Epithelial cell of esophagus (primary cell): ENCODE data around the gene PIK3CA.

Experiments
- DNase-seq: peaks from one replicate; pipeline ENCODE4 v3.0.0; 2010; ENCODE audit warnings: low read depth
- H3K4me3 ChIP-seq: 2 replicates; pipeline ENCODE4 v1.5.1; 2011; ENCODE audit warnings: mild to moderate bottlenecking, low read length, control low read depth
- CTCF ChIP-seq: IDR thresholded peaks from 2 replicates; pipeline ENCODE4 v1.5.1; 2011; ENCODE audit warnings: low read depth, mild to moderate bottlenecking, low read length, control low read depth, inconsistent platforms; ENCODE audit not compliant: insufficient read depth; ENCODE audit errors: missing control alignments

PIK3CA gene

GRCh38 chr3:179147873-179148615 is at the start of gene PIK3CA:
Gene PIK3CA (plus strand): TSS chr3:179148357. CDS start chr3:179198826, 50,469 bp downstream.
- peak; percentile 98 for DNase-seq
- no peak for TF ChIP-seq CTCF
- peak within 1 kb of the TSS; percentile 93 for H3K4me3 ChIP-seq

- peak; percentile 2 for TF ChIP-seq CTCF
- H3K4me3 ChIP-seq: no peak overlapping the region
- DNase-seq: peak; percentile 57
Measured at GRCh38 chr3:179098388-179099077, 49.6 kb upstream of the PIK3CA start.

- H3K4me3 ChIP-seq: no peak overlapping the region
- TF ChIP-seq CTCF: no peak
- peak; percentile 60 for DNase-seq
Measured at GRCh38 chr3:179100652-179101051, 47.5 kb upstream of the PIK3CA start.

DNA sequence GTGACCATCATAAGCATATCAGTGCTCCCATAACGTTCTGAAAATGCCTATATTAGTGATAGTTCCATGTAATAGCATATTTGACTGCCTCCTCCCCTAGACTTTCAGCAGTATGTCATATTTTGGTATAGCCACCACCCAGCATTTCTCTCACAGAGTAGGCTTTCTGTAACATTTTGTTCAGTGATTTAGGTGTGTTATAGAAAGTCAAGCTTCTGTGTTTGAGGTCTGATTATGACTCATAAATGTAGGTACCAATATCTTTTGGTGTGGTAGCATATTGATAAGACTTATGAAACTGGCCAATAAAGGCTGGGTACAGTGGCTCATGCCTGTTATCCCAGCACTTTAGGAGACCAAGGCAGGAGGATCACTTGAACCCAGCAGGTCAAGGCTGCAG is 42.3 kb upstream of the PIK3CA start:
- no peak overlapping the region for H3K4me3 ChIP-seq
- no peak for TF ChIP-seq CTCF
- no peak for DNase-seq

- no peak overlapping the region for H3K4me3 ChIP-seq
- TF ChIP-seq CTCF: no peak
- DNase-seq: no peak
Measured at GRCh38 chr3:179107617-179108016, 40.5 kb upstream of the PIK3CA start.

- no peak for TF ChIP-seq CTCF
- H3K4me3 ChIP-seq: no peak overlapping the region
- peak; percentile 67 for DNase-seq
Measured at GRCh38 chr3:179108086-179108485, 40.1 kb upstream of the PIK3CA start.
